ENCODE results near the gene TRMT1L.

Gene TRMT1L

DNA sequence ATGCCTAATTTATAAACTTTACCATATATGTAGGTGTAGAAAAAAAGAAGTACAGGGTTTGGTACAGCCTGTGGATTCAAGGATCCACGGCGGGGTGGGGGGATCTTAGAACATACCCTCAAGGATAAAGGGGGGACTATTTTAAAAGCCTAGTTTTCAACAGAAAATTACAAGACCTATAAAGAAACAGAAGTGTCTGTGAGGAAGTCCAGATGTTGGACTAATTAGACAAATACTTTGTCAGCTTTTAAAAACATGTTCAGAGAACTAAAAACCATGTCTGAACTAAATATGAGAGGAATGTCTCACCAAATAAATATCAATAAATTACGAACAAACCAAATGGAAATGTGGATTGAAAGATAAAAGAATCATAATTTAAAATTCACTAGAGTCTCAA, 51.6 kb downstream of the TRMT1L start:
- TF ChIP-seq FOXP2 (optimal IDR thresholded peaks at IDR 0.05; ENCODE audit: control extremely low read depth, extremely low read length, insufficient read depth) (no peak), POLR2AphosphoS5 (IDR thresholded peaks at IDR 0.05; ENCODE audit: borderline replicate concordance, low read depth, low read length) (no peak), EZH2 (IDR thresholded peaks at IDR 0.05) (no peak)
- DNase-seq (ENCODE audit: low read depth, low spot score), result no peak
- Histone ChIP-seq H3K9me3 (ENCODE audit: low read depth, low read length) (no peaks in the 10 kb centered on the region), H3K36me3 (ENCODE audit: insufficient read depth, low read length) (peaks cover 45% of the 10 kb centered on the region), H3K9ac (ENCODE audit: insufficient read length) (no peak overlapping the region), H3K27ac (no peak overlapping the region), H3K4me3 (no peak overlapping the region)

GRCh38 chr1:185104083-185104482, 52.7 kb downstream of the TRMT1L start:
- TF ChIP-seq POLR2AphosphoS5 (IDR thresholded peaks at IDR 0.05; ENCODE audit: borderline replicate concordance, low read depth, low read length) (no peak), EZH2 (IDR thresholded peaks at IDR 0.05) (no peak), FOXP2 (optimal IDR thresholded peaks at IDR 0.05; ENCODE audit: control extremely low read depth, extremely low read length, insufficient read depth) (no peak)
- no peak overlapping the region for H3K27ac ChIP-seq
- no peak for DNase-seq (ENCODE audit: low read depth, low spot score)
- no peak overlapping the region for H3K4me3 ChIP-seq
- H3K9me3 ChIP-seq (ENCODE audit: low read depth, low read length), result peaks cover 6% of the 10 kb centered on the region; the same call in 1 of the 2 replicates
- H3K9ac ChIP-seq (ENCODE audit: insufficient read length), result no peak overlapping the region
- H3K36me3 ChIP-seq (ENCODE audit: insufficient read depth, low read length), result peaks cover 56% of the 10 kb centered on the region

- Histone ChIP-seq H3K9me3 (ENCODE audit: low read depth, low read length) (peaks cover 6% of the 10 kb centered on the region; the same call in 1 of the 2 replicates), H3K9ac (ENCODE audit: insufficient read length) (no peak overlapping the region), H3K27ac (no peak overlapping the region), H3K36me3 (ENCODE audit: insufficient read depth, low read length) (peaks cover 74% of the 10 kb centered on the region), H3K4me3 (no peak overlapping the region)
- DNase-seq (ENCODE audit: low read depth, low spot score), result no peak
- TF ChIP-seq EZH2 (IDR thresholded peaks at IDR 0.05) (no peak), POLR2AphosphoS5 (IDR thresholded peaks at IDR 0.05; ENCODE audit: borderline replicate concordance, low read depth, low read length) (no peak), FOXP2 (optimal IDR thresholded peaks at IDR 0.05; ENCODE audit: control extremely low read depth, extremely low read length, insufficient read depth) (no peak)
Observed at GRCh38 chr1:185096531-185096930, 60.2 kb downstream of the TRMT1L start.

- H3K36me3 ChIP-seq (ENCODE audit: insufficient read depth, low read length), result peaks cover 65% of the 10 kb centered on the region
- H3K27ac ChIP-seq, result no peak overlapping the region
- no peak overlapping the region for H3K9ac ChIP-seq (ENCODE audit: insufficient read length)
- TF ChIP-seq POLR2AphosphoS5 (IDR thresholded peaks at IDR 0.05; ENCODE audit: borderline replicate concordance, low read depth, low read length), result no peak
- no peak for TF ChIP-seq EZH2 (IDR thresholded peaks at IDR 0.05)
- TF ChIP-seq FOXP2 (optimal IDR thresholded peaks at IDR 0.05; ENCODE audit: control extremely low read depth, extremely low read length, insufficient read depth), result no peak
- no peak overlapping the region for H3K4me3 ChIP-seq
- H3K9me3 ChIP-seq (ENCODE audit: low read depth, low read length), result peaks cover 6% of the 10 kb centered on the region; the same call in 1 of the 2 replicates
- DNase-seq (ENCODE audit: low read depth, low spot score), result no peak
Observed at GRCh38 chr1:185094761-185095160, 62.0 kb downstream of the TRMT1L start.

GRCh38 chr1:185091480-185091879, 65.3 kb downstream of the TRMT1L start:
- no peak for TF ChIP-seq EZH2 (IDR thresholded peaks at IDR 0.05)
- no peak for TF ChIP-seq POLR2AphosphoS5 (IDR thresholded peaks at IDR 0.05; ENCODE audit: borderline replicate concordance, low read depth, low read length)
- Histone ChIP-seq H3K27ac (no peak overlapping the region), H3K4me3 (no peak overlapping the region), H3K9me3 (ENCODE audit: low read depth, low read length) (no peaks in the 10 kb centered on the region; the same call in 1 of the 2 replicates), H3K9ac (ENCODE audit: insufficient read length) (no peak overlapping the region), H3K36me3 (ENCODE audit: insufficient read depth, low read length) (peaks cover 65% of the 10 kb centered on the region)
- no peak for DNase-seq (ENCODE audit: low read depth, low spot score)

- DNase-seq (ENCODE audit: low read depth, low spot score), result no peak
- Histone ChIP-seq H3K4me3 (no peak overlapping the region), H3K9ac (ENCODE audit: insufficient read length) (no peak overlapping the region), H3K36me3 (ENCODE audit: insufficient read depth, low read length) (peaks cover 41% of the 10 kb centered on the region), H3K27ac (no peak overlapping the region), H3K9me3 (ENCODE audit: low read depth, low read length) (no peaks in the 10 kb centered on the region; the same call in 1 of the 2 replicates)
- TF ChIP-seq FOXP2 (optimal IDR thresholded peaks at IDR 0.05; ENCODE audit: control extremely low read depth, extremely low read length, insufficient read depth) (no peak), EZH2 (IDR thresholded peaks at IDR 0.05) (no peak), POLR2AphosphoS5 (IDR thresholded peaks at IDR 0.05; ENCODE audit: borderline replicate concordance, low read depth, low read length) (no peak)
Observed at GRCh38 chr1:185087746-185088145, 69.0 kb downstream of the TRMT1L start.

DNA sequence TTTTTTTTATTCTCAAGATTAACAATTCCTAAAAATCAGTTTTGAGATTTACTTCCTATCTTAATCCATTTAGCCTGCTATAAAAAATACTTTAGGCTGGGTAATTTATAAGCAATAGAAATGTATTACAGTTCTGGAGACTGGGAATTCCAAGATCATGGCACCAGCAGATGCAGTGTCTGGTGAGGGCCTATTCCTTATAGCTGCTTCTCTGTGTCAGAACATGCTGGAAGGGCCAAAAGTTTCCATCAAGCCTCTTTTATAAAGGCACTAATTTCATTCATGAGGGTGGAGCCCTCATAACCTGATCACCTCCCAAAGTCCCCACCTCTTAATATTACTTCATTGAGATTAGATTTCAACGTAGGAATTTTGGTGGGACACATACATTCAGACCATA, 69.7 kb downstream of the TRMT1L start:
- DNase-seq (ENCODE audit: low read depth, low spot score), result no peak
- Histone ChIP-seq H3K36me3 (ENCODE audit: insufficient read depth, low read length) (peaks cover 41% of the 10 kb centered on the region), H3K9me3 (ENCODE audit: low read depth, low read length) (no peaks in the 10 kb centered on the region; the same call in 1 of the 2 replicates), H3K4me3 (no peak overlapping the region), H3K27ac (peak overlapping the region; percentile 58; the same call in 1 of the 2 replicates), H3K9ac (ENCODE audit: insufficient read length) (no peak overlapping the region)
- no peak for TF ChIP-seq POLR2AphosphoS5 (IDR thresholded peaks at IDR 0.05; ENCODE audit: borderline replicate concordance, low read depth, low read length)
- TF ChIP-seq FOXP2 (optimal IDR thresholded peaks at IDR 0.05; ENCODE audit: control extremely low read depth, extremely low read length, insufficient read depth), result no peak
- TF ChIP-seq EZH2 (IDR thresholded peaks at IDR 0.05), result no peak

GRCh38 chr1:185083818-185084217, 72.9 kb downstream of the TRMT1L start:
- H3K9me3 ChIP-seq (ENCODE audit: low read depth, low read length), result no peaks in the 10 kb centered on the region; the same call in 1 of the 2 replicates
- H3K36me3 ChIP-seq (ENCODE audit: insufficient read depth, low read length), result peaks cover 23% of the 10 kb centered on the region
- TF ChIP-seq EZH2 (IDR thresholded peaks at IDR 0.05) (no peak), POLR2AphosphoS5 (IDR thresholded peaks at IDR 0.05; ENCODE audit: borderline replicate concordance, low read depth, low read length) (no peak), FOXP2 (optimal IDR thresholded peaks at IDR 0.05; ENCODE audit: control extremely low read depth, extremely low read length, insufficient read depth) (no peak)
- no peak overlapping the region for H3K9ac ChIP-seq (ENCODE audit: insufficient read length)
- no peak for DNase-seq (ENCODE audit: low read depth, low spot score)
- H3K27ac ChIP-seq, result no peak overlapping the region
- H3K4me3 ChIP-seq, result no peak overlapping the region

- DNase-seq (ENCODE audit: low read depth, low spot score), result no peak
- TF ChIP-seq FOXP2 (optimal IDR thresholded peaks at IDR 0.05; ENCODE audit: control extremely low read depth, extremely low read length, insufficient read depth) (no peak), POLR2AphosphoS5 (IDR thresholded peaks at IDR 0.05; ENCODE audit: borderline replicate concordance, low read depth, low read length) (no peak), EZH2 (IDR thresholded peaks at IDR 0.05) (no peak)
- Histone ChIP-seq H3K9me3 (ENCODE audit: low read depth, low read length) (peaks cover 4% of the 10 kb centered on the region; the same call in 1 of the 2 replicates), H3K36me3 (ENCODE audit: insufficient read depth, low read length) (no peaks in the 10 kb centered on the region; the same call in 1 of the 2 replicates), H3K4me3 (no peak overlapping the region), H3K9ac (ENCODE audit: insufficient read length) (no peak overlapping the region), H3K27ac (no peak overlapping the region)
Observed at GRCh38 chr1:185080422-185080821, 76.3 kb downstream of the TRMT1L start.
